OCI-M1 (cell line): ENCODE measurements around the gene PLCB1.
"Not testable (repeated sequence)": the region's sequence is repeated elsewhere in the genome, so short reads cannot be mapped to it uniquely, and the experiment has no call there.

ENCODE experiments used
- DNase-seq: peaks from one replicate; lab custom pipeline; 2025; lab: John Stamatoyannopoulos, UW

PLCB1 gene

DNA sequence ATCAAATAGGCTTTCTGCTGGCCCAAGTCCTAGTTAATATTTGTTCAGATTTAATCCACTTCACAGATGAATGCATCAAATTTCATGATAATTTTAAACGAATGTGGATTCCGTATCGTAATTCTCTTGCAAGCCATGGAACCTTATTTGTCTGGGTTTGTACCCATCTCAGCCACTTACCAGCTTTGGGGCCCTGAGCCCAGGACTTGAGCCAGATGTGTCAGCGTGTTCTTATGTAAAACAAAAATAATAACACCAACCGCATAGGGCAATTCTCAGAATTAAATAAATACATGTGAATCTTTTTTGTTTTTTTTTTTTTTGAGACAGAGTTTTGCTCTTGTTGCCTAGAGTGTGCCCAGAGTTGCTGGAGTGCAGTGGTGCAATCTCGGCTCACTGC, 654.3 kb downstream of the PLCB1 start:
- no peak for DNase-seq

DNA sequence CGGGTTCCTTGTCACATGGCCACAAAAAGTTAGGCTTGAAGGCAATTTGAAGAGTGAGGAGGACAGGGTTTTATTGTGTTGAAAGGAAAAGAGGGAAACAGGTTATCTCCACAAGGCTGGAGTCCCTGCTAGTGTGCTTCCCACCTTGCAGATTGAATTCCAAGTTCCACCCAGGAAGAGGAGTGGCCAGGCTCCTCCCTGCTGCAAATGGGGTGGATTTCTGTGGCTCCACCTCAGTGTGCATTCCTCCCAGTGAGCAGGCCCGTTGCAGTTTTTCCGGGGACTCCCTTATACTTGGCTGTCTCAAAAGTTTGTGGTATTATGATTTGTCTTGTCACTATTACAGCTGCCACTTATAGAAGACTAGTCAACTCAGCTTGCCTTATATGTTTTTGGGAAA, 655.0 kb downstream of the PLCB1 start:
- DNase-seq, result no peak

DNA sequence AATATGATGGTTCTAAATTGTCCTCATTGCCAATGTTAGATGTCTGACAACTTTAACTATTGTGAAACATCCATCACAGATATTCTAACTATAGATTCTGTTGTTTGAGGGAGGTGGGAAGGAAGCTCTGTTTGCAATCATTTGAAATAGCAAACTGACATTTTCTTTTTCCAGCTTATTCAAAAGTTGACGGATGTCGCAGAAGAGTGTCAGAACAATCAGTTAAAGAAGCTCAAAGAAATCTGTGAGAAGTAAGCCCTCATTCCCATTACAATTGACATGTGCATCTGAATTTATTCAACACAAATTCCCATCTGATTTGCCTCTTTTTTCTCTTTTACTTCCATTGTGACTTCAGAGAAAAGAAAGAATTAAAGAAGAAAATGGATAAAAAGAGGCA, 656.2 kb downstream of the PLCB1 start:
- no peak for DNase-seq

DNA sequence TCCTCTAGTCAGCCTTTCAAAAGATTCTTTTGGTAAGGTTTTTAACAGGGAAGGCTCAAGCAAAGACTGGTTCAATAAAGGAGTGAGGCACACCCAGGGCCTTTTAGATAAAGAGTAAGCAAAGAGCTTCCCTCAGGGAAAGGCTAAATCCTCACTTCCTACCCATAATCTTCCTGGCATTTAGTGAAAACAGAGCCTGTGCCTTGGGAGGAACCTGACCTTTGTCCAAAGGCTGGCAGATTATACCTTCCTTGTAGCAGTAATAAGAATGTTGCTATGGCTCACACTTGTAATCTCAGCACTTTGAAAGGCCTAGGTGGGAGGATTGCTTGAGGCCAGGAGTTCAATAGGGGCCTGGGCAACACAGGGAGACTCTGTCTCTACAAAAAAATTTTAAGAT, 656.8 kb downstream of the PLCB1 start:
- DNase-seq, result no peak

DNA sequence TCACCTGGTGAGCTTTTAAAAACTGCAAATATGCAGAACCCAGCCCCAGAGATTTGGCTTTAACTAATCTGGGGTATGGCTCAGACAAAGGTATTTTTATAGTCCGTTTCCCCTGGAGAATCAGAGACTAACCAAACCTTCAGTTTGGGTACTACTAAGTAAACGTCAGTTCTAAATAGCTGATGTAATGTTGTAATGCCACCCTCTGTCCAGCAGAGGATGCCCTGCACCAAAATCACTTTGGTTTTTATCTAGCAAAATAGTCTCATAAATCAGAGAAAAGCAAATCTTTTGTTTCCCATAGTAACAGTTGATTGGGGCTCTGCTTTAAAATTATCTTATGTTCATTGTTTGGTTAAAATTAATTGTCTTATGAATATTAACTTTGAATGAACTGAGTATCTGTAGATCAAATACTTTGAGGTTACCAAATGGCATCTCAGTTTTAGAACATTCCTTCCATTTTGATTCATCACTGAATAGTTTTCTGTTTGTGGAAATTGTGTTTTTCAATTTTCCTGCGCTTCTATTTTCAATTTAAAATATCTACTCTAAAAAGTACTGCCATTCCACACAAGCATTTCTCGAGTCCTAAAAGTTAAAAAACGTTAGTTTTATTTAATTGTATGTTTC, 658.5 kb downstream of the PLCB1 start:
- DNase-seq, result peak; percentile 76

DNA sequence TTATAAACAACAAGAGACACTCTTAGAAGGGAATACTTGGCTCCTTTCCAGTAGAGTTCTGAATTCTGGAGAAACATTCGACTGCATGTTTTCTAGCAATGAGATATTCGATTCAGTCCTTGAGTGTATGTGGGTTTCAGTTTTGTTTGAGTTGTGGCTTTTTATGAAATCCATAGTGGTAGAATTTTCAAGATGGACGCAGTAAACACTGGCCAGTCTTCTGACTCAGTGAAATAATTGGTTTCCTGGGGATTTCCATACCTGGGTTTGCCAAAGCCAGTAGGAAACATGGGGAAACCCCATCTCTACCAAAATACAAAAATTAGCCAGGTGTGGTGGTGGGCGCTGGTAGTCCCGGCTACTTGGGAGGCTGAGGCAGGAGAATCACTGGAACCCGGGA, 663.3 kb downstream of the PLCB1 start:
- DNase-seq, result no peak

DNA sequence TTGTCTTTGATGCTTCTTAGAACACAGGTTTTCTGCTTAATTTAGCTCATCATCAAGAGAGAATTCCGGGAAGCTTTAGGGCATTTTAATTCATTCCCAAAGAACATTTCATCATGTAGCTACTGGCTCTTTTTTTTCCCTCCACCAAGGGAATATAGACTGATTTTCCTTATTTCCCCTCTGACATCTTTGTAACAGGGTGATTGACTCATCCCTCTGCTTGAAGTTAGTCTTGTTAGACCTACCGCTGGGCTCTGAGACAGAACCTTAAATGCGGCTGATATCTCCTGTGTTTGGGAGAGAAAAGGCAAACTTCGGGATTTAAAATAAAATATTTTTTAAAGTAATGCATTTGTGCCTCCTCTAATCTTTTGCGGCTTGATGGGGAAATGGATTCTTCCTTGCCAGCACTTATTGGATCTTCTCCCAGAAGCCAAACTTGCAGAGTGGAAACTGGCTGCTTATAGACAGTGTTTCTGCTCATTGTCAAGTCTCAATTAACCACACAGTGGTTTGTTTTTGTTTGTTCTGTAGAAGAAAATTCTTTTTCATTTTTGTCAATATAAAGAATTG, 664.1 kb downstream of the PLCB1 start:
- no peak for DNase-seq

DNA sequence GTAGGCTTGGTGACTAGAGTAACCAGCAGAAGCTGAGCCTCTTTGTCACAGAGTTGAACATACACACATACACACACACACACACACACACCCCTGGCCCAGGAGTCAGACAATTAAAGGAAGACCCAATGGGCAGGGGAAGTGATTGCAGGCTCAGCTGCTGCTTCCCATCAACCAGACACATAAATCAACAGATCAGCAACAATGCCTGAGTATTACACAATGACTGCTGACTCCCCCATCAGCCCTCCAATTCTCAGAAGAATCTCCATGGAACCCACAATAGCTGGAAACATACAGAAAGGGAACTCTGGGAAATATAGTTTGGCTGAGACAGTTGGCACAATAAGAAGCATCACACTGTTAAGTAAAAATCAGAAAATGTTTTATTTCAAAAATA, 666.4 kb downstream of the PLCB1 start:
- DNase-seq, result peak; percentile 75

DNA sequence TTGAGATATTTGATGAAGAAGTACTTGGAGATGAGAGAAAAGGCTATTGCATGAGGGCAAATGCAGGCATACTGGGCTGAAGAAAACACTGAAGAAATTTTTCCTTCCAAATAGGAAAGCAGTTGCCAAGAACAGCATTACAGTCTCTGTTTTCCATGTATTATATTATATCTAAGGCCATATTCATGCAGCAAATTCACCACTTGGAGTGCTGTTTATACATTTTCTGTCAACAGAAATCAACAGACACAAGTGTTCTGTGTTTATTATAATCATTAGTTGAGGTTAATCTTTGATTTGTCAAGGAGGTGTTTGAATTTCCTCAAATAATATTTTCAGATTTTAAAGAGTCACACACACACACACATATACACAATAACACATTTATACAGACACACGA, 668.0 kb downstream of the PLCB1 start:
- peak; percentile 10 for DNase-seq

DNA sequence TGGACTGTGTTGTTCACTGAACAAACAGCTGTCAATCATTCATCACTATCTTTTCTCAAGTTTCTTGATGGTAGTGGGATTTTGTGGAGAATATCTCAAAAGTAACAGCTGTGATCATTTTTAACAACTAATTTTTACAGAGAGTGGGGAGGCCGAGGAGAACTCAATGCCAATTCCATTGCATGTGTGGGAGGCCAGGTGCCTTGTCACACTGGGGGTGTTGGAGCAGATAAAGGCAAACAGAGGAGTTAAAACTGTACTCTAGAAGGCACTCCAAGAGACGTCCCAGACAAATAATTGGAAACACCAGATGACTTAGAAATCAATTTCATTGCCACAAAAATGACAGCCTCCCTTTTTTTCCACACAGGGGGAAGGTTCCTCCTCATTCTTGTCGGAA, 669.6 kb downstream of the PLCB1 start:
- no peak for DNase-seq

DNA sequence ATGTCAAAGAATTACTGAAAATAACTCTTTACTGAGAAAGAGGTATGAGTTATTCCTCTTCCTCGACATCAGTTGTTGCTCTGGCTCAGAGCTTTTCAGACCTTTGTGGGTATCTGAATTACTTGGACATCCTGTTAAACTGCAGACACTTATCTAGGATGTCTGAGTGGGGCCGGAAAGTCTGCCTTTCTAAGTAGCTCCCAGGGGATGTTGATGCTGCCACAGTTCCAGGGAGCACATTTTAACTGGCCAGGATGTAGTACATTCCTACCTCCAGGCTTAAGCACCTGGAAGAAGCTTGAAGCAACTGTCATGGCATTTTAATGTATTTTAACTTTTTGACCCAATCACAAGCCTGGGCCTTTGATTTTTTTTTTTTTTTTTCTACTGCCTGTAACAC, 671.0 kb downstream of the PLCB1 start:
- DNase-seq, result no peak

DNA sequence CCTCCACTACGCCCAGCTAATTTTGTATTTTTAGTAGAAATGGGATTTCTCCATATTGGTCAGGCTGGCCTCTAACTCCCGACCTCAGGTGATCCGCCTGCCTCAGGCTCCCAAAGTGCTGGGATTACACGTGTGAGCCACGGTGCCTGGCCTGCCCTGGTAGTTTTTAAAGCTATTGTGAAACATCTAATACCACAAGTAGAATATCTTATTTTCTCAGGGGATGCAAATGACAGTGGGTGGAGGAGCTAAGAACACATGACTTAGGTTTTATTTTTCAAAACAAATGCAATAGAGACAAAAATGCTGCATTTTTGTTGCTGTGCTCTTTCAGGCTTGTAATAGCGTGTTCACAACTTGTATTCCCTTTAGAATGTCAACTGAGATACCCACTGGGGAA, 671.9 kb downstream of the PLCB1 start:
- DNase-seq, result no peak

DNA sequence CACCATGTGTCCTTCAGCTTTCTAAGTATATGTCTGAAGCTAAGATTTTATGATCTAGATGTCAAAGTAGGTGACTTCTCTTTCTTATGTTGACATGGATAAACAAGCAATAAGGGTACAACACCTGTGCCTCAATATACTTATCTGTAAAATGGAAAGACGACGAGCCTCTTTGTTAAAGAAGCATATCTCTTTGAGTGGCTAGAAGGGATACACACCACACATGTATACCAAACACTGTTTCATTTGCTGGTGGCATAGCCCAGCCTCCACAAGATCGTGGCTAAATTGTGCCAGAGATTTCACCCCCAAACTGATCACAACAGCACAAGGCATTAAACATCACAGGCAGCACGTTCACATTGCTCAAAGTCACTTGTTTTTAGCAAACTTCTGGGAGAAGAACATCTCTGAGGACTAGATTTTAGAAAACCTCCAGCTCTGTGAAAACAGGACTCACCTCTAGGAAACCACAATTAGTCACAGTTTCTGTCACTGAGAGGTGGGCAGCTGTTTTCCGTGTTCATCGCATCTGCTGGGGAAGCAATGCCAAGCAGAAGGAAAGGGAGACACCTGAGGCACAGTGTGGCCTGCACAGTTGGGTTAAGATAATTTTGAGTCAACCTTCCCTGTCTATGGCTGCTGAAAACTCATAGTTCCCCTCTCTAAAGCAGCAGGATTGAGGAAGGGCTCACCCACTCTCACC, 673.8 kb downstream of the PLCB1 start:
- DNase-seq, result no peak

DNA sequence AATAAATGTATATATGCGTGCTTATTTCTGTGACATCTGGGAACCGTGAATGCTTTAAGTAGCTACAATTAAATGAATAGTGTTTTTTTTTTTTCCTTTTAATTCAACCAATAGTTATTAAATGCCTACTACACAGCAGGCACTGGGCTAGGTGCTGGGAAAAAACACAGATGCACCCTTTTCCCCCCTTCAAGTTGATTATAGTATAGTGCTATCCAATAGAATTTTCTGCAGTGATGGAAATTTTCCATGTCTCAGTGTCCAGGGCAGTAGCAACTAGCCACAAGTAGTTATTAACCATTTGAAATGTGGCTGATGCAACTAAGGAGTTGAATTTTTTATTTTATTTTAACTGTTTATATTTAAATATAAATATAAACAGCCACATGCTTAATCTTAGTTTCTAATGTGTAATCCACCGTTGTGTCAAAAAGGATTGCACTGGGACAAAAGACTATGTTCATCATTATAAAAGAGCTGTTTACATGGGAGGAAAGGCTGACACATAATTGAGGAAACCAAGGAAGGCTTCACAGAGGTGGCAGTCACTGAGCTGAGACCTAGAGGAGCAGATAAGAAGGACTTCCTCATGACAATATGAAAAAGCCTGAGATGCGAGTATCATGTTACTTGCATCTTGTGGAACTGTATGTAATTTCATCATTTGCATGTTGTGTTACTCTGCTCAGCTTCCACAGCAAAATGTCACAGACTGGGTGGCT, 675.6 kb downstream of the PLCB1 start:
- DNase-seq, result peak; percentile 85

DNA sequence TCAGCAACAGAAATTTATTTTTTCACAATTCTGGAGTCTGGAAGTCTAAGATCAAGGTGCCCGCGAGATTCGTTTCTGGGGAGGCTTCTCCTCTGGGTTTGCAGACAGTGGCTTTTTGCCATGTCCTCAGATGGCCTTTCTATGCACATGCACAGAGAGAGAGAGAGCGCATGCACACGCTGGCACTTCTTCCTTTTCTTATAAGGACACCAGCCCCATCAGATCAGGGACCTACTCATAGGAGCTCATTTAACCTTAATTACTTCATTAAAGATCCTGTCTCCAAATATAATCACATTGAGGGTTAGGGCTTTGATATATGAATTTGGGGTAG, 676.1 kb downstream of the PLCB1 start:
- peak; percentile 85 for DNase-seq

DNA sequence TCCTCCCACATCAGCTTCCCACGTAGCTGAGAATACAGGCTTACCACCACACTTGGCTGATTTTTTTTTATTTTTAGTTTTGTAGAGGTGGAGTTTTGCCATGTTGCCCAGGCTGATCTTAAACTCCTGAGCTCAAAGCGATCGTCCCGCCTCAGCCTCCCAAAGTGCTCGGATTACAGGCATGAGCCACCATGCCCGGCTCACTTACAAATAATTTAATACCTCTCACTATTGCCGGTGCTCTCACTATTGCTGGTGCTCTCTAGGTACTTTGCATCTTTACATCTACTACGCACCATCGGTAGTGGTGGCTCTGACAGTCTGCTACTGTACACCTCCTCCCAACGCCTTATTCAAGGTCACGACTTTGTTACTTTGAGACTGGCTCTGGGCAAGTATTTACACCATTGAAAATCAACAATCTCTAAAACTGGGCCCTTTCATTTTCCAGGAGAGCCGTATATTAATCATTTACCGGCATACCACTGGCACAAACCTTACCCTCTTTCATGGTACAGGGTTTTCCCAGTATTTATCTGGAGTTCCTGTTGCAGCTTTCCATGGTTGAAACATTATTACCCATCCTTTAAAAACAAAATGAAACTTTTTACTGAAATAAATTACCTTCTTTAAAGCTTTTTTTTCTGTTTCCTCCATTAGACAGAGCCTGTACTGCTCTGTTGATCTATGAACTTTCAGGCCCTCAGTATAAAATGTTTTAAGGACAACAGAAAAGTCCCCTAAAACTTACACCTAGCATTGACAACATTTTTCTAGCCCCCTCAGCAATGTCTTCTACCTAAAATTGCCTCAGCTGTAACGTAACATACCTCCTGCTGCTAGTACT, 677.3 kb downstream of the PLCB1 start:
- no peak for DNase-seq

DNA sequence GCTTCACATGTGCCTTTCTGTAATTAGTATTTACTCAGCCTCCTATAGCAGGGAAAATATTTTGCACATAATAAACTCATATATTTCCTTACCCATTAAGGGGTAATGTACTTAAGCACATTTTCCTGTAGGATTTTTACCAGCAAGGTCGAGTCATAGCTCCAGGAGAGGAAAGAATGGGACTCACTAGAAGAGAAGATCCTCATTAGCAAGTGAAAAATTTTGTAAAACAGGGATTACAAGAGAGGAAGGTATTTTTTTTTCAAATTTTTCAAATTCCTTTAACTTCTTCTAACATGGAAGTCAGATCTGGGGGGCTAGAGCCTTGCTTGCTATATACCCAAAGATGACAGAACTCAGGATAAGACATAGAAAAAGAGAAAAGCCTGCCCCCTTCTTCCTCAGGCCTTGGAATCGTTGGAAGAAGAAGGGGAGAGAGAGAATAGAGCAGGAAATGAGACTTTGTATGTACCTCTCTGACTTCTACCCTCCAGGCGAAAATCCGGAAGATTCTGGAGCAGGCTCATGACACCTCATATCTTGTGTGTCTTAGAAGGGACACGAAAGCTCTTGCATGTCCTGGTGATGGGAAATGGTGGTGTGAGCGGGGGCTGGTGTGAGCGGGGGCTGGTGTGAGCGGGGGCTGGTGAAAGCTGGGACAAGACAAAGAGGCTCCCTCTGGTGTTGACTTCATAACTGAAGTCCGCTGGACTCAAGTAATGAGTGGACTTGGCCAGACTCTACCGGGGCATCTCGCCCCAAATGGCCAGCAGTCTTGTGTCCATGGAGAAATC, 679.9 kb downstream of the PLCB1 start:
- no peak for DNase-seq

DNA sequence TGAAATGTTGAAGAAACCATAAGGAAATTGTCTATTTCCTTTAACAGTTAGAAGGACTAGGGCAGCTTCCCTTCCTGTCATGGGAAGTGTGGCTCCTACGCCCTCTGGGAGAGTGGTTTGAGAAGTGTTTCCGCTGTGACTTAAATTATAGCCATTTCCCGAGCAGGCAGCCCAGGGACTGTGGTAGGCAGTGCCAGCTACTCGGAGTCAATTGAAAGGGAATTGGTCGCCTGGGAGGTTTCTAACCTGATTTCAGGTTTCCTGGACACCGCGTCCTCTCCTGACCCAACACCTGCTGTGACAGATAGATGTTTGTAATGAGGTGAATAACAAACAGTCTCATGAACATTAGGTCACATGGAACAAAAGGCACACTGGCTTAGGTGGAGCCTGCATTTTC, 680.8 kb downstream of the PLCB1 start:
- no peak for DNase-seq

DNA sequence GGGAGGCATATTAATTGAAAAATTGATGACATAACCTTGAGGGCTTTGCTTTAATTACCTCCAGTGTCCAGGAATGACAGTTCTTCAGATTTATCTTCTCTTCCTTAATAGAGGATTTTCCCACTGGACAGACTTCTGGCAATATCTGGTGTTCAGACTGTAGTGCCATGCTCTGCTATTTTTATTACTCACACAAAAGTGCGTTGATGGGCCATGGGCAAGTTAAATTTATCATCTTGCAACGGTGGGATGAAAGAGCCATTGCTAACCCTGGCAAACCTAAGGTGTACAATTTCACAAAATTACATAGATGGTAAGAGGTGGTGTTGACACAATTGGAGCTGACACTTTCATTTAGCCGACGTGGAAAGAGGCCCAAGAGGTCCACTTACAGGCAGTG, 683.1 kb downstream of the PLCB1 start:
- no peak for DNase-seq

DNA sequence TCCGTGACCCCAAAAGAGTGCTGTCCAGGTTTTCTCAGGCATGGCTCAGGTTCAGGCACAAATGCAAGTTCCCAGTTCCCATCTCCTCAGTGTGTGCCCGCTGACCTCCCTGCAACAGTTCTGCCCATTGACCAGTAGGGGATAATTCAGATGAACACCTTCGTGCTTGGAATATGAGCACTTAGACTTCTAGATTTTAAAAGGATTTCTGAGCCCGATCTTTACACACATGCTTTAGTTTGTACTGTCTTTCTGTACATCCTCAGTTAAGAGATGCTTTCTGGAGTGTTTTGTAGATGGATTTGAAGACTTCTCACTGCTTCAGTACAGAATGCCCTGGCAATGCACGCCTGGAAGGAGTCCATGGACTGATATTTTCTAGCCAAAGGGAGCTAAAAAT, 697.2 kb downstream of the PLCB1 start:
- DNase-seq, result no peak

DNA sequence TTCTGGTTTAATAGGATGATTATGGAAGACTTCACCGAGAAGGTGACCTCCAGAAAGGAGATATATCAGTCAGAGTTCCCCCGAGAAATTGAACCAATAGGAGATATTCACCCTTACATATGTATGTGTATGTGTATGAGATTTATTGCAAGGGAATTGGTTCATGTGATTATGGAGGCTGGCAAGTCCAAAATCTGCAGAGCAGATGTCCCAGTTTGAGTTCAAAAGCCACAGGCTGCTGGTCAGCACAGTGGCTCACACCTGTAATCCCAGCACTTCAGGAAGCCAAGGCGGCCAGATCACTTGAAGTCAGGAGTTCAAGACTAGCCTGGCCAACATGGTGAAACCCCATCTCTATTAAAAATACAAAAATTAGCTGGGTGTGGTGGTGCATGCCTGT, 702.2 kb downstream of the PLCB1 start:
- not testable (repeated sequence) for DNase-seq
